Epithelial cell of esophagus (primary cell): ENCODE measurements around the gene ADCK2.
A peak's percentile ranks its signal among the peaks of the same experiment; 100 is the strongest.

Experiments
- DNase-seq: peaks from one replicate; pipeline ENCODE4 v3.0.0; 2010; ENCODE audit warnings: low read depth
- H3K4me3 ChIP-seq: 2 replicates; pipeline ENCODE4 v1.5.1; 2011; ENCODE audit warnings: mild to moderate bottlenecking, low read length, control low read depth
- CTCF ChIP-seq: IDR thresholded peaks from 2 replicates; pipeline ENCODE4 v1.5.1; 2011; ENCODE audit warnings: low read depth, mild to moderate bottlenecking, low read length, control low read depth, inconsistent platforms; ENCODE audit not compliant: insufficient read depth; ENCODE audit errors: missing control alignments

ADCK2 gene

GRCh38 chr7:140696024-140696679 is 23.4 kb downstream of the ADCK2 start:
- DNase-seq, result peak; percentile 93
- TF ChIP-seq CTCF, result no peak
- peak overlapping the region; percentile 82 for H3K4me3 ChIP-seq

- peak within 1 kb of the TSS; percentile 82 for H3K4me3 ChIP-seq
- TF ChIP-seq CTCF, result no peak
- DNase-seq, result peak; percentile 81
Measured at GRCh38 chr7:140696680-140697446, 24.1 kb downstream of the ADCK2 start, which contains the start of gene NDUFB2. TSS of gene NDUFB2 (plus strand) at chr7:140696708. CDS start at chr7:140696745, 37 bp downstream.

GRCh38 chr7:140697447-140698143 is 24.9 kb downstream of the ADCK2 start:
- DNase-seq, result no peak
- TF ChIP-seq CTCF, result no peak
- H3K4me3 ChIP-seq, result peak overlapping the region; percentile 82

GRCh38 chr7:140698477-140698876 is 25.7 kb downstream of the ADCK2 start:
- no peak for TF ChIP-seq CTCF
- peak overlapping the region; percentile 82 for H3K4me3 ChIP-seq
- DNase-seq, result no peak

- H3K4me3 ChIP-seq, result no peak overlapping the region
- TF ChIP-seq CTCF, result no peak
- DNase-seq, result no peak
Measured at GRCh38 chr7:140702774-140703173, 30.0 kb downstream of the ADCK2 start.

- no peak overlapping the region for H3K4me3 ChIP-seq
- DNase-seq, result no peak
- no peak for TF ChIP-seq CTCF
Measured at GRCh38 chr7:140704205-140704604, 31.5 kb downstream of the ADCK2 start.
